ENCODE data around the gene DENND2D. TPM values are rescaled to one million over a fixed set of nuclear protein-coding genes. Genes with fewer than 3 reads are reported as not detected.

DENND2D gene
- total and polyA plus RNA-seq, 2 experiments from 2014 or later = 2.5 to 3.0 TPM

DNA sequence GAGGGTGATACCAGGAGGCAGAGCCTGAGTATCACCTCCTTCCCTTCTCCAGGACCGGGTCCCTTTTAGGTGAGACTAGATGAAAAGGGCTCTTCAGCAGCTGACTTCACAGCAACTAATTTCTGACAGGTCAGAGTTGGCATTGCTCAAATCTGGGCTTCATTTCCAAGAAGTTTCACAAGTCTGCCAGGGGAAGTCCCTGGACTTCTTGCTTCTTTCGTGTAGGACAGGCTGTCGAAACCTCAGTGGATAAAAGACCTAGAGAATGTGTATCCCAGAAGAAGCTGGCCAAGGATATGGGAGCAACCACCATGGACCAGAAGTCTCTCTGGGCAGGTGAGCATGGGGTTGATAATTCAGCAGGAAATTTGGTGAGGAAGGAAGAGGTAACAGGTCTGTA lies 27.0 kb upstream of the DENND2D start, which contains the start of gene CHI3L2 (continued):
- TF ChIP-seq ZNF331 (CRISPR knock-in tag; IDR thresholded peaks at IDR 0.05; ENCODE audit: low read depth) = no peak
- TF ChIP-seq, protein P1, sequence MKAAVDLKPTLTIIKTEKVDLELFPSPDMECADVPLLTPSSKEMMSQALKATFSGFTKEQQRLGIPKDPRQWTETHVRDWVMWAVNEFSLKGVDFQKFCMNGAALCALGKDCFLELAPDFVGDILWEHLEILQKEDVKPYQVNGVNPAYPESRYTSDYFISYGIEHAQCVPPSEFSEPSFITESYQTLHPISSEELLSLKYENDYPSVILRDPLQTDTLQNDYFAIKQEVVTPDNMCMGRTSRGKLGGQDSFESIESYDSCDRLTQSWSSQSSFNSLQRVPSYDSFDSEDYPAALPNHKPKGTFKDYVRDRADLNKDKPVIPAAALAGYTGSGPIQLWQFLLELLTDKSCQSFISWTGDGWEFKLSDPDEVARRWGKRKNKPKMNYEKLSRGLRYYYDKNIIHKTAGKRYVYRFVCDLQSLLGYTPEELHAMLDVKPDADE (IDR thresholded peaks at IDR 0.05) = no peak
- TF ChIP-seq CREB1 (CRISPR knock-in tag; IDR thresholded peaks at IDR 0.05; ENCODE audit: low read depth) = no peak
- no peak for TF ChIP-seq ZNF114 (CRISPR knock-in tag; IDR thresholded peaks at IDR 0.05)
- no peak for TF ChIP-seq EZH2 (IDR thresholded peaks at IDR 0.05; ENCODE audit: low read depth, unreplicated experiment)

- TF ChIP-seq, protein P2, sequence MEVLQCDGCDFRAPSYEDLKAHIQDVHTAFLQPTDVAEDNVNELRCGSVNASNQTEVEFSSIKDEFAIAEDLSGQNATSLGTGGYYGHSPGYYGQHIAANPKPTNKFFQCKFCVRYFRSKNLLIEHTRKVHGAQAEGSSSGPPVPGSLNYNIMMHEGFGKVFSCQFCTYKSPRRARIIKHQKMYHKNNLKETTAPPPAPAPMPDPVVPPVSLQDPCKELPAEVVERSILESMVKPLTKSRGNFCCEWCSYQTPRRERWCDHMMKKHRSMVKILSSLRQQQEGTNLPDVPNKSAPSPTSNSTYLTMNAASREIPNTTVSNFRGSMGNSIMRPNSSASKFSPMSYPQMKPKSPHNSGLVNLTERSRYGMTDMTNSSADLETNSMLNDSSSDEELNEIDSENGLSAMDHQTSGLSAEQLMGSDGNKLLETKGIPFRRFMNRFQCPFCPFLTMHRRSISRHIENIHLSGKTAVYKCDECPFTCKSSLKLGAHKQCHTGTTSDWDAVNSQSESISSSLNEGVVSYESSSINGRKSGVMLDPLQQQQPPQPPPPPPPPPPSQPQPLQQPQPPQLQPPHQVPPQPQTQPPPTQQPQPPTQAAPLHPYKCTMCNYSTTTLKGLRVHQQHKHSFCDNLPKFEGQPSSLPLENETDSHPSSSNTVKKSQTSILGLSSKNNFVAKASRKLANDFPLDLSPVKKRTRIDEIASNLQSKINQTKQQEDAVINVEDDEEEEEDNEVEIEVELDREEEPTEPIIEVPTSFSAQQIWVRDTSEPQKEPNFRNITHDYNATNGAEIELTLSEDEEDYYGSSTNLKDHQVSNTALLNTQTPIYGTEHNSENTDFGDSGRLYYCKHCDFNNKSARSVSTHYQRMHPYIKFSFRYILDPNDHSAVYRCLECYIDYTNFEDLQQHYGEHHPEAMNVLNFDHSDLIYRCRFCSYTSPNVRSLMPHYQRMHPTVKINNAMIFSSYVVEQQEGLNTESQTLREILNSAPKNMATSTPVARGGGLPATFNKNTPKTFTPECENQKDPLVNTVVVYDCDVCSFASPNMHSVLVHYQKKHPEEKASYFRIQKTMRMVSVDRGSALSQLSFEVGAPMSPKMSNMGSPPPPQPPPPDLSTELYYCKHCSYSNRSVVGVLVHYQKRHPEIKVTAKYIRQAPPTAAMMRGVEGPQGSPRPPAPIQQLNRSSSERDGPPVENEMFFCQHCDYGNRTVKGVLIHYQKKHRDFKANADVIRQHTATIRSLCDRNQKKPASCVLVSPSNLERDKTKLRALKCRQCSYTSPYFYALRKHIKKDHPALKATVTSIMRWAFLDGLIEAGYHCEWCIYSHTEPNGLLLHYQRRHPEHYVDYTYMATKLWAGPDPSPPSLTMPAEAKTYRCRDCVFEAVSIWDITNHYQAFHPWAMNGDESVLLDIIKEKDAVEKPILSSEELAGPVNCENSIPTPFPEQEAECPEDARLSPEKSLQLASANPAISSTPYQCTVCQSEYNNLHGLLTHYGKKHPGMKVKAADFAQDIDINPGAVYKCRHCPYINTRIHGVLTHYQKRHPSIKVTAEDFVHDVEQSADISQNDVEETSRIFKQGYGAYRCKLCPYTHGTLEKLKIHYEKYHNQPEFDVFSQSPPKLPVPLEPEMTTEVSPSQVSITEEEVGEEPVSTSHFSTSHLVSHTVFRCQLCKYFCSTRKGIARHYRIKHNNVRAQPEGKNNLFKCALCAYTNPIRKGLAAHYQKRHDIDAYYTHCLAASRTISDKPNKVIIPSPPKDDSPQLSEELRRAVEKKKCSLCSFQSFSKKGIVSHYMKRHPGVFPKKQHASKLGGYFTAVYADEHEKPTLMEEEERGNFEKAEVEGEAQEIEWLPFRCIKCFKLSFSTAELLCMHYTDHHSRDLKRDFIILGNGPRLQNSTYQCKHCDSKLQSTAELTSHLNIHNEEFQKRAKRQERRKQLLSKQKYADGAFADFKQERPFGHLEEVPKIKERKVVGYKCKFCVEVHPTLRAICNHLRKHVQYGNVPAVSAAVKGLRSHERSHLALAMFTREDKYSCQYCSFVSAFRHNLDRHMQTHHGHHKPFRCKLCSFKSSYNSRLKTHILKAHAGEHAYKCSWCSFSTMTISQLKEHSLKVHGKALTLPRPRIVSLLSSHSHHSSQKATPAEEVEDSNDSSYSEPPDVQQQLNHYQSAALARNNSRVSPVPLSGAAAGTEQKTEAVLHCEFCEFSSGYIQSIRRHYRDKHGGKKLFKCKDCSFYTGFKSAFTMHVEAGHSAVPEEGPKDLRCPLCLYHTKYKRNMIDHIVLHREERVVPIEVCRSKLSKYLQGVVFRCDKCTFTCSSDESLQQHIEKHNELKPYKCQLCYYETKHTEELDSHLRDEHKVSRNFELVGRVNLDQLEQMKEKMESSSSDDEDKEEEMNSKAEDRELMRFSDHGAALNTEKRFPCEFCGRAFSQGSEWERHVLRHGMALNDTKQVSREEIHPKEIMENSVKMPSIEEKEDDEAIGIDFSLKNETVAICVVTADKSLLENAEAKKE (CRISPR knock-in tag; IDR thresholded peaks at IDR 0.05) = no peak
- no peaks in the 10 kb centered on the region for H3K27me3 ChIP-seq (ENCODE audit: insufficient read depth)
- H3K36me3 Mint-ChIP-seq (ENCODE audit: low read depth) = no peaks in the 10 kb centered on the region
- peak overlapping the region; percentile 4 for H2AFZ ChIP-seq
- DNase-seq (ENCODE audit: low spot score) (no peak), ATAC-seq (no peak)
- H3K9me2 ChIP-seq (ENCODE audit: insufficient read depth) = no peaks in the 10 kb centered on the region
- no peak overlapping the region for H3K4me3 Mint-ChIP-seq
- H3K9me3 Mint-ChIP-seq = no peaks in the 10 kb centered on the region
- peaks cover 16% of the 10 kb centered on the region for H3K4me1 ChIP-seq (ENCODE audit: insufficient read depth)
- no peak overlapping the region for H3K27ac Mint-ChIP-seq
- no peak overlapping the region for H3K4me2 ChIP-seq
- no peak overlapping the region for H3K27ac ChIP-seq (ENCODE audit: low read depth)
- no peaks in the 10 kb centered on the region for H3K79me2 ChIP-seq (replicated peaks; ENCODE audit: insufficient read depth)
- H3K4me1 Mint-ChIP-seq = peaks cover 24% of the 10 kb centered on the region
- H3K4me3 ChIP-seq = no peak overlapping the region
- no peaks in the 10 kb centered on the region for H3K36me3 ChIP-seq (ENCODE audit: insufficient read depth)
- H3K27me3 Mint-ChIP-seq (ENCODE audit: insufficient read depth, low read depth, poor library complexity) = peaks cover 12% of the 10 kb centered on the region
- H3F3A ChIP-seq (replicated peaks; ENCODE audit: low read depth) = no peaks in the 10 kb centered on the region
- H4K20me1 ChIP-seq (replicated peaks; ENCODE audit: insufficient read depth) = no peaks in the 10 kb centered on the region
These were observed 25.4 kb upstream of the DENND2D start for GRCh38 chr1:111225717-111226400.
